HG02943 (cell line): ENCODE results near the gene GUCA2A.

Experiments used
- ATAC-seq: cut with Tn5 transposase; IDR thresholded peaks from one replicate; pipeline ENCODE4 v1.9.1; 2021; ENCODE audit warnings: mild to moderate bottlenecking, low read depth, moderate library complexity; ENCODE audit not compliant: unreplicated experiment

Gene GUCA2A

GRCh38 chr1:42136466-42136865, 28.1 kb downstream of the GUCA2A start:
- ATAC-seq, result no peak

GRCh38 chr1:42135426-42135825, 29.1 kb downstream of the GUCA2A start:
- ATAC-seq, result no peak

- ATAC-seq, result no peak
Observed at GRCh38 chr1:42133809-42134526, 30.6 kb downstream of the GUCA2A start.

DNA sequence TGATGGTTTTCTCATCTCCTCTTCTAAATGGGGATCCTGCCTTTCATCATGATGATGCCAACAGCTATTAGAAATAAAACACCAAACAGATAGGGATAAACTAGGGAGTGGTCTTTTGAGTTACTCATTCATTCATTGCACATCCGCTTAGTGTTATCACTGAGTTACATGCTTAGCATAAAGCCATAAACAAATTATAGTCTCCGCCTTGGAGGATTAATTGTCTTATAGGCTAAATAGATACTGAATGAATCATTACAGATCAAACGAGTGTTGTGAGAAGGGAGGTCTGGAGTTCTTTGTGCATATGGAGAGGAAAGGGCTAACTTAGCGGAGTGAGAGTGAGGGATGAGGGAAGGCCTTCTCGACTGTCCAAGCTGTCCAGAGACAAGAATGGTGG, 31.2 kb downstream of the GUCA2A start:
- ATAC-seq, result no peak

DNA sequence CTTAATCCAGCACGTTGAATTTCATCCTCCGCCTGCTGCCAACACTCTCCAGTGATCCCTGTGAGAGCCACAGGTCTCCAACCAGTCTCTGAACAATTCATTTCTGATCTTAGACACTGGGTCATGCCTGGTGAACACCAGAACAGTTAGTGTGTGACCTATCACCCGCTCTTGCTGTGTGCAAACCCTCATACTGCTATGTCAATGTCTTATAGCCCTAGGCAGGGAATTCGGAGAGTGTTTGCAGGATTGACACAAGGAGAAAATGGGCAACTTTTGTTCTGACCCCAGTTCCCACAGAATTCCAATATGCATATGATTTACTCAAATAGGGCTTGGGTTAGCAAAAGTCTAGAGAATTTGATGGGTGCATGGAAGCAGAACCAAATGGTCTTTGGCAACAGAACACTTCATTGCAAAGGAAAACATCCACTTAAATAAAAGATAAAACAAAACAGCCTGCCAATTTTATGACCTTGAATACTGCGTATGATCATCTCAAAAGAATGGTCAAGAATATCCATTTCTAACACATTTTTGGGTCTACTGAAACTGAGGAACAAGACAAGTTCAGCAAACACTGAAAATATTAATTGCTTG, 34.4 kb downstream of the GUCA2A start:
- no peak for ATAC-seq

DNA sequence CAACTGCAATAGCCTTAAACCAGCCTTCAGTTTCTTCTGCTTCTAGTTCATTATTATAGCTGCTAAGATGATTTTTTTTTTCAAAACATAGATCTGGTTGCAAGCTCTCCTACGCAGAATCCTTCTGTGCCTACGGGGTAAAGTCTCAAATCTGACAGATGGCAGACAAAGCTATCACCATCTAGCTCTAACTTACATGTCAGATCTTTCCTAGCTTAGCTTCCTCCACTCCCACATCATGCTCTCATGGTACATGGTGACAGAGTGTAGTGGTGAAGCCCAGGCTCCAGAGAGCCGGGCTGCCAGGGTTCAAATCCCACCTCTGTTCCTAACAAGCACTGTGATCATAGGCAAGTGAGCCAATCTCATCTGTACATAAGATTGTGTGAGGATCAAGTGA, 35.6 kb downstream of the GUCA2A start:
- ATAC-seq, result no peak

GRCh38 chr1:42128499-42128898, 36.0 kb downstream of the GUCA2A start:
- no peak for ATAC-seq

DNA sequence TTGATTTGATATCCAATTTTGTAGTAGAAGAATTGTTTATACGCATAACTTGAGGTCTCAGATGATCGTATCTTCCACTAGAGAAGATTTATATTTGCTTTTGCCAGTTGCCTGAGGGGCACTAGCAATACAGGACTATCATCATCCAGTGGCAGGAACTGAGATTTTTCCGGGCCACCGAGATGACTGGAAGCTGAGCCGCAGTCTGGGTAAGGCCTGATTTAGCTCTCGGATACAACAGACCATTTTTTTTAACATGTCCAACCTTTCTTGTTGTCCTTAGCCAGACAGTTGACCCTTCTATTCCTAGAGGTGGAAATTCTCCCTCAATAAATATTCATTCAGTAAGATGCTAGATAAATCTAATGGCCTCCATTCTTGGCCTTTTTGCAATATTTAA, 36.8 kb downstream of the GUCA2A start:
- ATAC-seq, result no peak

DNA sequence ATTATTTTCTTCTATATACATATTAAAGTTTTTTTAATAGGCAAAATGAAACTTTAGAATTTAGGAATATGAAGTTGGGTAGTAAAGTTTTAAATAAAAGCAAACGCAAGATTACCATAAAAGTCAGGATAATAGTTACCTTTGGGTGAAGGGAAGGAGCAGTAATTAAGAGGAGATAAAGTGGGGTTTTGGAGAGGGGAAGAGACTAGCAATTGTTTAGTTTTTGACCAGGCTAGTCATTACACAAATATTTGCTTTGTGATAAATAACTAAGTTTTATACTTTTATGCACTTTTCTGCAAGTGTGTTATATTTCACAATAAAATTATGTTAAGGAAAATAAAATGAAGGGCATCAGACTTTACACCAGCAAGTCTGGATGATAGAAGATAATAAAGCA, 39.0 kb downstream of the GUCA2A start:
- no peak for ATAC-seq

DNA sequence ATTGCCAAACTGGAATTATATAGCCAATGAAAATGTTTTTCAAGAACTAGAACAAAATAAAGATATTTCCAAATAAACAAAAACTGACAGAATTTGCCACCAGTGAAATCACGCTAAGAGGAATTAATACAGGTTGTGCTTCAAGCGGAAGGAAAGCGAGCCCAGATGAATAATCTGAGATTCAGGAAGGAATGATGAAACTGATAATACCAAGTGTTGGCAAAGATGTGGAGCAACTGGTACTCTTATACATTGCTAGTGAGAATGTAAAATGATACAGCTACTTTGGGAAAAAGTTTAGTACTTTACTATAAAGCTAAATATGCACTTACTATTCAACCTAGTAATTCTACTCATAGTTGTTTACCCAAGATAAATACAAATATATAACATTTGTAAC, 42.1 kb downstream of the GUCA2A start:
- ATAC-seq, result no peak

DNA sequence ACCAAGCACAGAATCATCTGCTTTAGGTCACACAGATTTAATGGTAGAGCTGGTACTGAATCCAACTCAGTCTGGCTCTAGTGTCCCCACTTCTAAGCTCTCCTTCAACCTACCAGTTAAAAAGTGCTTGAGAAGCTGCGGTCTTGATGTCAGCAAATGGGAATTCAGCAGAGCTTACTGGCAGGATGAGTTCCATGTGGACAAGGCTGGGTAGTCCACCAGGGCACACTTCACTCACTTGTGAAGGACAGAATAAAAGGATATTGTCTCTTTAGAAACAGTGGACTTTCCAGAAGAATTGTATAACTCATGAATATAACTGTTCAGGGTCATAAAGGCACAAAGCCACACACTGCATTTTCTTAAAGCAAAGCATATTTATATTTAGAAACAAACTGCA, 46.4 kb downstream of the GUCA2A start:
- ATAC-seq, result no peak

DNA sequence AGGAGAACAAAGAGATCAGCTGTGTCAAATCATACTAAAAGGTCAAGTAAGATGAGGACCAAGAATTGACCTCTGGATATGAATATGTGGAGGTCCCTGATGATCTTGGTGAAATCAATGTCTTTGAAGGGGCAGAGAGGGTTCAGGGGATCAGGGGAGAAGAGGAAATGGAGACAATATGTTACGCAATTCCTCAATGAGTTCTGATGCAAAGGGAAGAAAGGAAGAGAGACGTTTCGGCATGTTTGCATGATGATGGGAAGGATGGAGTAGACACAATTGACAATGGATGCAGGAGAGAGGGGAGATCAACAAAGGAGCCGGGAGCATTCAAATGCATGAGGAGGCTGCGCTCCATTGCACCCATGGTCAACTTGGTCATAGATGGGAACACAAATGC, 47.3 kb downstream of the GUCA2A start:
- no peak for ATAC-seq

DNA sequence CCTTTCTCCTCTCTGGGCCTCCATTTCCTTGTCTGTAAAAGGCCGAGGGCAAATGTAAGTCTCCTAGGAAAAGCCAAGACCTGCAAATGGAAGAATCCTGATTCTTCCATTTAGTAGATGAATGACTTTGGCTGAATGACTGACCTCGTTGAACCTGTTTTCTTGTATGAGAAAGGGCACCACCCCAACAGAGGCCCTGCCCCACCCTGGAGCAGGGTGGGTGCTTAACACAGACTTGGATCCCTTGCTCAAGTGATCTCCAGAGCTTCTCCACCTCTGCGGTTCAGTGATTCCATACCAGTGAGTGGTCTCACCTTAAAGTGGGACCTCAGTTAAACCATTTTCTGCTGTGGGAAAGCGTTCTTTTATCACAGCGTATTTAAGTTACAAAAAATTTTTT, 50.3 kb downstream of the GUCA2A start:
- ATAC-seq, result no peak
